PFSK-1 (cell line): Measurements from ENCODE around the gene CRY2.

ENCODE experiments used
- POLR2AphosphoS5 ChIP-seq: IDR thresholded peaks from 2 replicates; pipeline ENCODE4 v1.6.1; 2012; ENCODE audit warnings: low read depth, mild to moderate bottlenecking, control low read depth, low read length, moderate library complexity
- REST ChIP-seq, 2 experiments: IDR thresholded peaks; 2 replicates each; pipeline versions ENCODE4 v1.6.1 to v1.8.0; 2011 to 2012; ENCODE audit warnings: low read depth in 2 of 2, low read length in 2 of 2, control low read depth in 1 of 2, inconsistent platforms in 1 of 2, mild to moderate bottlenecking in 1 of 2, moderate library complexity in 1 of 2; ENCODE audit not compliant: insufficient read depth in 1 of 2
- TAF1 ChIP-seq: IDR thresholded peaks from 2 replicates; pipeline ENCODE4 v1.6.1; 2012; ENCODE audit warnings: low read length, control low read depth, borderline replicate concordance; ENCODE audit not compliant: insufficient read depth

DNA sequence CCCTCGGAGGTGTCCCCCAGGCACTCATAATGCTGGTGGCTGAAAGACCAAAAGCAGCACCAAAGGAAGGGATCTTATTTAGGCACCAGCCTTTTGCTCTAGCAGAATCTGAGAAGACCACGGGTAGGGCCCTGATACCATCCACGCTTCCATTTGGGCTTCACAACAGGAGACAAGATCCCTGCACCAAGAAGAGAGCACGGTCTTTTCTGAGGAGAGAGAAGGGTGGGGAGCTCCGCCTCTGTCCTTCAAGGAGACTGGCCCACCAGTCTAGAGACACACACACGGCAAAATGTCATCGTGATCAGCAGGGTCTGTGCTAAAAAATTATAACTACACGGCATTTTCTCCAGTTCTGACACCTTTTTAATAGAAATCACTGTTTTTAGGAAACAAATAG, 84.9 kb downstream of the CRY2 start:
- no peak for TF ChIP-seq POLR2AphosphoS5
- TF ChIP-seq REST (IDR thresholded peaks at IDR 0.05; ENCODE audit: insufficient read depth in 1 of 2, low read depth in 2 of 2, low read length in 2 of 2): no peak
- TF ChIP-seq TAF1: no peak
